Loucy (cell line): ENCODE data around the gene GSTA1.
"Not testable (repeated sequence)": the region's sequence is repeated elsewhere in the genome, so short reads cannot be mapped to it uniquely, and the experiment has no call there.

ENCODE experiments used
- H2AFZ ChIP-seq: fragments of 200-600 bp; sonication (generic); 2 replicates; pipeline ENCODE4 v1.6.0; 2016; ENCODE audit warnings: antibody characterized with exemption, mild to moderate bottlenecking, low read length, moderate library complexity
- H3F3A ChIP-seq: fragments of 200-600 bp; 2 replicates; pipeline ENCODE4 v1.6.0; 2016; ENCODE audit warnings: antibody characterized with exemption, low read depth, mild to moderate bottlenecking
- H3K27me3 ChIP-seq: fragments of 200-600 bp; sonication (generic); 2 replicates; pipeline ENCODE4 v1.6.1; 2014; ENCODE audit warnings: low read length, mild to moderate bottlenecking; ENCODE audit not compliant: insufficient read depth, poor library complexity, severe bottlenecking
- H3K36me3 ChIP-seq: fragments of 200-600 bp; sonication (generic); 2 replicates; pipeline ENCODE4 v1.6.1; 2016; ENCODE audit warnings: low read length; ENCODE audit not compliant: insufficient read depth
- H3K4me1 ChIP-seq: fragments of 200-600 bp; sonication (generic); 2 replicates; pipeline ENCODE4 v1.5.1; 2014; ENCODE audit warnings: low read length, mild to moderate bottlenecking; ENCODE audit not compliant: insufficient read depth, poor library complexity, severe bottlenecking
- H3K4me2 ChIP-seq: fragments of 200-600 bp; sonication (generic); 2 replicates; pipeline ENCODE4 v1.6.0; 2014; ENCODE audit warnings: antibody characterized with exemption, low read length, low read depth, mild to moderate bottlenecking; ENCODE audit not compliant: poor library complexity, severe bottlenecking
- H3K4me3 ChIP-seq: fragments of 200-600 bp; sonication (generic); 2 replicates; pipeline ENCODE4 v1.5.1; 2014; ENCODE audit warnings: low read length, mild to moderate bottlenecking, mixed read lengths; ENCODE audit not compliant: poor library complexity, severe bottlenecking
- H3K79me2 ChIP-seq: fragments of 200-600 bp; sonication (generic); 2 replicates; pipeline ENCODE4 v1.6.1; 2014; ENCODE audit warnings: low read length; ENCODE audit not compliant: insufficient read depth
- H3K9ac ChIP-seq: fragments of 200-600 bp; sonication (generic); 2 replicates; pipeline ENCODE4 v1.6.0; 2014; ENCODE audit warnings: mild to moderate bottlenecking, low read depth, low read length, moderate library complexity; ENCODE audit not compliant: poor library complexity, severe bottlenecking
- H3K9me2 ChIP-seq: fragments of 200-600 bp; sonication (generic); replicated peaks from 2 replicates; pipeline ENCODE4 v1.6.1; 2016; ENCODE audit warnings: low read depth, low read length, mixed read lengths
- H3K9me3 ChIP-seq: fragments of 200-600 bp; sonication (generic); 2 replicates; pipeline ENCODE4 v1.6.1; 2014; ENCODE audit warnings: mild to moderate bottlenecking, antibody characterized with exemption, low read length, low read depth; ENCODE audit not compliant: insufficient read depth
- H4K20me1 ChIP-seq: fragments of 200-600 bp; sonication (generic); 2 replicates; pipeline ENCODE4 v1.6.0; 2014; ENCODE audit warnings: antibody characterized with exemption, low read length, mild to moderate bottlenecking; ENCODE audit not compliant: insufficient read depth, poor library complexity, severe bottlenecking
- CTCF ChIP-seq: fragments of 200-600 bp; sonication (generic); conservative IDR thresholded peaks from 2 replicates; pipeline ENCODE4 v1.5.1; 2014; ENCODE audit warnings: mild to moderate bottlenecking, antibody characterized with exemption, low read length
- EZH2phosphoT487 ChIP-seq: fragments of 200-600 bp; IDR thresholded peaks from 2 replicates; pipeline ENCODE4 v1.6.1; 2018; ENCODE audit warnings: antibody characterized with exemption, mild to moderate bottlenecking, moderate library complexity, borderline replicate concordance

Gene GSTA1

DNA sequence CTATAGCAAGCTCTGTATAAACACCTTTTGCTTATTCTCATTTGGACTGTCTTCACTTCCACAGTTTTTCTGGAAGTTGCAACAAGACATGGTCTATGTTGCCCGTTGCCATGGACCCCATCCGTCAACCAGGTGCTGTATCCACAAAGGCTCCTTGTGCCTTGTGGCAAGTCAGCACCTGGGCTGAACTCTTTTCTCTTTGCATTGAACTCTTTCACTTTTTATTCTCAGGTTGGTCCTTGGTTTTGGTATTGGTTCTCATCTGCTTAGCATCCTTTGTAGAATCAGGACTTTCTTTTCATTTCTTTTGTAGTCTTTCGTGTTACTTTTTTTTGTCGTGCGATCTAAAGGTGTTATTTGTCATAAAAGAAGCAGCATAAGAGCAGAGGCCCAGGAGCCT, 5.0 kb upstream of the GSTA1 start:
- Histone ChIP-seq H3K4me1 (no peaks in the 10 kb centered on the region), H3K4me3 (no peak overlapping the region), H4K20me1 (no peaks in the 10 kb centered on the region), H3K4me2 (no peak overlapping the region), H3F3A (no peaks in the 10 kb centered on the region), H3K9me2 (no peaks in the 10 kb centered on the region), H3K9me3 (no peaks in the 10 kb centered on the region), H3K36me3 (no peaks in the 10 kb centered on the region), H2AFZ (no peak overlapping the region), H3K79me2 (no peaks in the 10 kb centered on the region), H3K27me3 (no peaks in the 10 kb centered on the region), H3K9ac (no peak overlapping the region)
- TF ChIP-seq CTCF (no peak), EZH2phosphoT487 (no peak)

DNA sequence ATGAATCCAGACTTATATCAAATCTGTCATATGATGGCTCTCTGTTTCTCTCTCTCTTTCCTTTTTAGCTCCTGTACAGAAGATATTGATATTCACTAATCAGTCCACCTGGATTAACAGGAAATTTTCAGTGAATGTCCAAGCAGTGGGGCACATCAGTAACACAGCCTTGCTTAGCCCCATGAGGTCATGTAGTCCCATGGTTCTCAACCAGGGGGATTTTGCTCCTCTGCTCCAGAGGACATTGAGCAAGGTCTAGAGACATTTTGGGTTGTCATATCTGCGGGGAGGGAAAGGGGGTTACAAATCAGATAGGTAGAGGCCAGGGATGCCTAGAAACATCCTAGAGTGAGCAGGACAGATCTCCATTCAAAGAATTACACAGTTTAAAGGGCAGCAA, 810 bp downstream of the GSTA1 start:
- Histone ChIP-seq H3K4me1 (no peaks in the 10 kb centered on the region), H3K9ac (no peak overlapping the region), H2AFZ (no peak overlapping the region), H3K9me2 (no peaks in the 10 kb centered on the region), H3K79me2 (no peaks in the 10 kb centered on the region), H4K20me1 (no peaks in the 10 kb centered on the region), H3K4me2 (no peak overlapping the region), H3K9me3 (no peaks in the 10 kb centered on the region), H3K36me3 (no peaks in the 10 kb centered on the region), H3F3A (no peaks in the 10 kb centered on the region), H3K4me3 (no peak overlapping the region), H3K27me3 (no peaks in the 10 kb centered on the region)
- no peak for TF ChIP-seq EZH2phosphoT487
- no peak for TF ChIP-seq CTCF

DNA sequence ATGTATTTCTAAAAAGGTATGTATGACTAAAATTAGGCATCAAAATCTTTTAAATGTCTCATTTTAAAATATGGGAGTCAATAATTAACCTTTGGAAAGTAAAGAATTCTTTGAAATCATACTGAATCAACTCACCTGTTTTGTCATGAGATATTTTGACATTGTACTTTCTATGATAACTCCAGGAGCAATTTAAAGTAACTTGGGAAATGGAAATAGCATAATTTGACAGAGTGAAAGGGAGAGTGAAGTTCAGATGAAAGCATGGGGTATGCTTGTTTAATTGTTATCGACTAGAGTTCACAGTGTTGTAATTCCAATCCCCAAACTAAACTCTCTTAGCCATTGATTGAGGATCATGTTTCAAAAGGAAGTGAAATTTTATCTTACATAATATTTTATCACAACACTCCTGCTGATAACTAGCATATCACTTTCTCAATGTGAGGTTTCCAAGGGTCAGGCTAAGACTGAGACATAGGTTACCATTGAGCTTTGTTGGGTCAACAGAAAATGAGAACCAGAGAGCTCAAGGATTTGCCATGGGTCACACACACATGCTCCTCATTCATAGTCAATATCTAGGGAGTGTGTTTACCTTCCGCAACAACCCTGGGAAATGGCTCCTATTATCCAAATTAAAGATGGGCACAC, 2.3 kb downstream of the GSTA1 start:
- no peak overlapping the region for H3K4me3 ChIP-seq
- TF ChIP-seq EZH2phosphoT487, result no peak
- no peak for TF ChIP-seq CTCF
- no peak overlapping the region for H2AFZ ChIP-seq
- H3K4me1 ChIP-seq, result no peaks in the 10 kb centered on the region
- H3K27me3 ChIP-seq, result no peaks in the 10 kb centered on the region
- H3K9ac ChIP-seq, result no peak overlapping the region
- no peaks in the 10 kb centered on the region for H3F3A ChIP-seq
- no peaks in the 10 kb centered on the region for H3K9me2 ChIP-seq
- no peaks in the 10 kb centered on the region for H4K20me1 ChIP-seq
- no peaks in the 10 kb centered on the region for H3K36me3 ChIP-seq
- H3K9me3 ChIP-seq, result no peaks in the 10 kb centered on the region
- H3K4me2 ChIP-seq, result no peak overlapping the region
- no peaks in the 10 kb centered on the region for H3K79me2 ChIP-seq

DNA sequence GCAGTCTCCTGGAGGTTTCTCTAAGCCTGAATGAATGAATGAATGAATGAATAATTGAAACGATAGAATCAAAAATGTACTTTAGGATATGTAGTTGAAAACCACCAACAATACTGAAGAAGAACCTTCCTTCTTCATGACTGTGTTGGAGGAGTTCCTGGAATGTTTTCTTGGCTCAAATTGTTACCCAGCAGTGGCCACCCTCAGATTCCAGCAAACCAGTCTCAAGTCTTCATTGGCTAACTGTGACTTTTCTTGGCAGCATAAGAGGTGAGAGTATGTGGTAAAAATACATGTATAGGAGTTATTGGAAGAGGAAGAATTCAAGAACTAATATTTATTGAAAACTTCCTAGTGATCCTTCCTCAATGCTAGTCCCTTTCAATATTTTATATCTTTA, 4.3 kb downstream of the GSTA1 start:
- not testable (repeated sequence) for H3F3A ChIP-seq, H3K9ac ChIP-seq, H3K79me2 ChIP-seq, H3K4me1 ChIP-seq, H3K4me3 ChIP-seq, H3K36me3 ChIP-seq, H2AFZ ChIP-seq, H4K20me1 ChIP-seq, H3K9me3 ChIP-seq, H3K4me2 ChIP-seq, H3K9me2 ChIP-seq, H3K27me3 ChIP-seq

DNA sequence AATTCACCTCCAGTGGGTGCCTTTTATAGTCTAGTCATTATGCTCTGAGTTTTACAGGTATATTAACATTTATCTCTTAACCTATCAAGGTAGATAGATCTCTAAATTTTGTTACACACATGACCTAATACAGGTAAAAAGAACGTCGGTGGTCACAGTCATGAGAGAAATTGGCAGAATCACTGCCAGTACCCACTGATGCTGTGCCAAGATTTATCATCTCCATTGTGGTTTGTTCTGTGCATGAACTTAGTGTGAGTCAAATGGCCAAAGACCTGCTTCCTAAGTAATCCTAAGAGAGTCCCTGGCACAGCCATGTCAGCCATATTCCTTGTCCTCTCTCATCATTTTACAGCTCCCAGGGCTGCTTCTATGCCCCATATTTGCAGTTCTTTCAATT, 9.2 kb downstream of the GSTA1 start:
- H3K79me2 ChIP-seq, H3K36me3 ChIP-seq, H3K9me3 ChIP-seq, H3K9ac ChIP-seq, H3K9me2 ChIP-seq, H3K27me3 ChIP-seq, H3K4me3 ChIP-seq, H4K20me1 ChIP-seq, H2AFZ ChIP-seq, H3K4me1 ChIP-seq, H3F3A ChIP-seq, H3K4me2 ChIP-seq: not testable (repeated sequence)
